HG02852 (cell line): ENCODE measurements around the gene COL6A2.

ENCODE experiments used
- ATAC-seq: cut with Tn5 transposase; IDR thresholded peaks from one replicate; pipeline ENCODE4 v1.9.1; 2021; ENCODE audit warnings: mild to moderate bottlenecking, moderate library complexity; ENCODE audit not compliant: unreplicated experiment

COL6A2 gene

GRCh38 chr21:46111857-46112724 lies 14.2 kb downstream of the COL6A2 start:
- ATAC-seq, result no peak

GRCh38 chr21:46112725-46113215 lies 14.9 kb downstream of the COL6A2 start:
- ATAC-seq, result no peak

DNA sequence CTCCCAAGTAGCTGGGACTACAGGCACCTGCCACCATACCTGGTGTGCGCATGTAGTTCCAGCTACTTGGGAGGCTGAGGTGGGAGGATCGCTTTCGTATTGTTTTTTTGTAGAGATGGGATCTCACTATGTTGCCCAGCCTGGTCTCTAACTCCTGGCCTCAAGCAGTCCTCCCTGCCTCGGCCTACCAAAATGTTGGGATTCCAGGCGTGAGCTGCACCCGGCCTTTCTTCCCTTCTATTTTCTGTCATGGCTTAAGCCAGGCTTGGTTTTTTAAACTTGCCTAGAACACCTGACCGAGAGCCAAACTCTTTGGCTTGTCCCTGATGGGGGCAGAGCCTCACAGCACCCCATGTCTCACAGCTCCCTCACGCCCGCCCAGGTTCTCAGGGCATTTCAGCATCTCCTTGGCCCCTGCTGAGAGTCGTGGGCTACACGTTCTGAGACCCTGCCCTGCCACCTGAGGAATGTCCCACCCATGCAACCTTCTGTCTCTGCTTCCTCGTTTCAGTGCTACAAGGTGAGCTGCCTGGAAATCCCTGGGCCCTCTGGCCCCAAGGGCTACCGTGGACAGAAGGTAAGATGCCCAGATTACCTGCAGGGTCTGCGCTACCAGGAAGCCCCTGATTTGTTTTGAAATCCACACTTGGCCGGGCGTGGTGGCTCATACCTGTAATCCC lies 15.7 kb downstream of the COL6A2 start:
- no peak for ATAC-seq

DNA sequence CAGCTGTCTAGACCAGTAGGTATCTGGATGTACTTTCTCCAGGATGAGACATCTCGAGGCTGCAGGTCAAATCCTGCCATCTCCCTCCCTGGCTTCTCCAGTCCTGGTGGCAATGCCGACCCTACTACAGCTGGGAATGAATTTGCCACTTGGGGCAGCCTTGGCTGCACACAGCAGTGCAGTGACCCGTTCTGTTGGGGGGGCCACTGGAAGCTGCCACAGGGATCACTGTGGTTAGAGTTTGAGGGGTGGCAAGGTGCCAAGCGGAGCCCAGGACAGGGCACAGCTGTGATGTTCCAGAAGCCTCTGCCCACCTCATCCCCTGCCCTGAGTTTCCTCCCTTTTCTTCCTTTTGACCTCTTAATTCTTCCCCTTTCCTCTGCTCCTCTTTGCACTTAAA lies 17.1 kb downstream of the COL6A2 start:
- ATAC-seq, result no peak

DNA sequence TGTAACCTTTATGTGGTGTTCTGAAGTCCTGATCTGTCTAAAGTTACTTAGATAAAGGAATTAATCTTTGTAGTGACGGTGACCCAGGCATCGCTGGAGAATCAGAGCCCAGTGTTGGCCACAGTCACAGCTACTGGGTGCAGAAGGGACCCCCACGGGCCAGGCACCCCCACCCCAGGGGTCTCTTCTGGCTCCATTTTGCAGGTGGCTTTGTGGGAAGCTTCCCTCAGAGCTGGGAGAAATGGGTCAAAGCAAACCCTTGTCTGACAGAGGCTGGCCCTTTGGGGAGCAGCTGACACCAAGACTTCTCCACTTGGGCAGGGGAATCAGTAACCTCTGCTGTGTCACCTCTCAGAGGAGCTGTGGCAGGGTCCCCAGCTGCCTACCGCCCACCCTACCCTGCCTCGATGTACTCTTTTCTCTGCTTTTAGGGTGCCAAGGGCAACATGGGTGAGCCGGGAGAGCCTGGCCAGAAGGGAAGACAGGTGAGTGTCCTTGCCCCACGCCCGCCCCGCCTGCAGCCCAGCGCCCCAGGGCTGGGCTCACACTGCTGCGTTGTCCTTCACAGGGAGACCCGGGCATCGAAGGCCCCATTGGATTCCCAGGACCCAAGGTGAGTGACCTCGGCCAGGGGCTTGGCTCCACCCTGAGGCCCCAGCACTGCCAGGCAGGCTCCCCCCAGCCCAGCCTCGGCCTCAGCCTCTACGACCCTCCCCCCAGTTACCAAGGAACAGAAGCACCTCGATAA lies 17.7 kb downstream of the COL6A2 start:
- no peak for ATAC-seq

DNA sequence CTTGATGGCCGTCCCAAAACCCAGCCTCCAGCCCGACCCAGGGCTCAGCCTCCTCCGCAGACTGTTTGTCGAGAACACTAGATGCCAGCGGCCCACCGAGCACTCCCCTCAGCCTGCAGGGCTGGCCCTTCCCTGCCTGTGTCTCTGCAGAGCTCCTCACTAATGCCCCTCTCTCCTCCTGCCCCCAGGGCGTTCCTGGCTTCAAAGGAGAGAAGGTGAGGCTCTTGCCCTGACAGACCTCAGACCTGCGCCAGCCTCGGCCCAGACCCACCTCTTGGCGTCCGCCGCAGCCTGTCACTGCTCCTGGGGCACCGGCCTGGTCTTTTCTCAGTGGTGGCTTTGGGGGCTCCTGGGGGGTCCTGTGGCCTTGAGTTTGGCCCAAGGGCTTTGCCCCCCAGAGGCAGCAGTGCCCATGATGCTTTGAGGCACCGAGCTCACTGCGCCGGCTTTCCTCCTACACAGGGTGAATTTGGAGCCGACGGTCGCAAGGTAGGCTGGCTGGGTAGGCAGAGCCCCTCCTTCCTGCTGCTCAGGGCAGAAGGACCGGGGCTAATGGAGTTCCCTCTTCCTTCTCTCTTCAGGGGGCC lies 18.4 kb downstream of the COL6A2 start:
- no peak for ATAC-seq

DNA sequence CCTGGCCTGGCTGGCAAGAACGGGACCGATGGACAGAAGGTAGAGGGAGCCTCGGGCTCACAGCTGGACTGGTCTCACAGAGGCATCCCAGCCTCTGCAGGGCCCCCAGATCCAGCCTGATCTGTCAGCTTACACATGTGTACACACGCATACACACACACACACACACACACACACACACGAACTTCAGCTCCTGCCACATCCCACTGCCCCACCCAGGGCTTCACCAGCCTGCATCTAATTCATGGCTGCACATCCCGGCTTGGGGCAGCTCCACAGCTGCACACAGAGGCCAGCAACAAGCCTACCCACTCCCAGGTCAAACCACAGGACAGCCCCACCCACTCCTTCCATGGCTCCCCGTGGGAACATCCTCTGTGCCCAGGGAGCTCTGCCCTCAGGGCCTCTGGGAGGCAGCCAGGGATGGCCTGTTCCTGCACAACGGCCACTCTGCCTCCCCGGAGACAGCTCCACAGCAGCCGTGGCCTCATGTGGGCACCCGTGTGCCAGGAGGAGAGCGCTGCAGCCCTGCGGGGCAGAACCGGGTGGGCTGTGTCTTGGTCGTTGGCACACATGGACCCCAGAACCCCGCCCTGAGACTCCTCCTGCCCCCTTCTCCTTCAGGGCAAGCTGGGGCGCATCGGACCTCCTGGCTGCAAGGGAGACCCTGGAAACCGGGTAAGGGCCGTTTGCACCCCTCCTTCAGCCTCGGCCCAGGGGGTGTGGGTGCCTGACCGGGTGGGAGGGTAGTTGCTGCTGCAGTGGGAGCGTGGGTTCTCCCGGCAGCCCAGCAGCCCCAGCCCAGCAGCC lies 19.1 kb downstream of the COL6A2 start:
- no peak for ATAC-seq

- no peak for ATAC-seq
Measured at GRCh38 chr21:46117586-46118315, 19.8 kb downstream of the COL6A2 start.

DNA sequence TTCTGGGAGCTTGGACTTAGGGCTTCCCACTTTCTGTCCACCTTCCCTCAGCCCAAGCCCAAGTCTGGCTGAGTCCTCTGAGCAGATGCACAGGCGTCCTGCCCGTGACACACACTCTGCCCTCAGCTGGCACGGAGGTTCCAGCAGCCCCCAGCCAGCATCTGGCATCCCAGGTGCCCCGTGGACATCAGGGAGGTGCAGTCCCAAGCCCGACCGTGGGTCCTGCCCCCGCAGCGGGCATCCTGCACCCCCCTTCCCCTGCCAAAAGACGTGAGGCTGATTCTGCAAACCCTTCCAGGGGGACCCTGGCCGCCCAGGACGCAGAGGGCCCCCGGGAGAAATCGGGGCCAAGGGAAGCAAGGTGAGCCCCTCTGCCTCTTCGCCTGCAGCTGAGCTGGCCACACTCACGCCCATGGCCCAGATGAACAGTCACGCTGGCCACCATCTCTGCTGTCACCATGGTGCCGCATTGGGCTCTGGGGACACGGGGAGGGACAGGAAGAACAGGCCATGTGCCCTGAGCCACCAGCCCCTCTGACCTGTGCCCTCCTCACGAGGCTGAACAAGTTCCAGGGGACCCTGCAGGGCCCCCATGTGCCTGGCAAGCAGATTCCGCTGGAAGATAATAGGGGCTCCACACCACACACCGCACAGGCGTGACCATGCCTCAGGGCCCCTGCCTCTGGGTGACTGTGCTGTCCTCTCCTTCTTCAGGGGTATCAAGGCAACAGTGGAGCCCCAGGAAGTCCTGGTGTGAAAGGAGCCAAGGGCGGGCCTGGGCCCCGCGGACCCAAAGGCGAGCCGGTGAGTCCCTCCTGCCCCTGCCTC lies 20.6 kb downstream of the COL6A2 start:
- ATAC-seq, result no peak

GRCh38 chr21:46119144-46119636 lies 21.3 kb downstream of the COL6A2 start:
- no peak for ATAC-seq

GRCh38 chr21:46119637-46120271 lies 21.8 kb downstream of the COL6A2 start:
- ATAC-seq, result no peak

- no peak for ATAC-seq
Measured at GRCh38 chr21:46120301-46121285, 22.7 kb downstream of the COL6A2 start.

DNA sequence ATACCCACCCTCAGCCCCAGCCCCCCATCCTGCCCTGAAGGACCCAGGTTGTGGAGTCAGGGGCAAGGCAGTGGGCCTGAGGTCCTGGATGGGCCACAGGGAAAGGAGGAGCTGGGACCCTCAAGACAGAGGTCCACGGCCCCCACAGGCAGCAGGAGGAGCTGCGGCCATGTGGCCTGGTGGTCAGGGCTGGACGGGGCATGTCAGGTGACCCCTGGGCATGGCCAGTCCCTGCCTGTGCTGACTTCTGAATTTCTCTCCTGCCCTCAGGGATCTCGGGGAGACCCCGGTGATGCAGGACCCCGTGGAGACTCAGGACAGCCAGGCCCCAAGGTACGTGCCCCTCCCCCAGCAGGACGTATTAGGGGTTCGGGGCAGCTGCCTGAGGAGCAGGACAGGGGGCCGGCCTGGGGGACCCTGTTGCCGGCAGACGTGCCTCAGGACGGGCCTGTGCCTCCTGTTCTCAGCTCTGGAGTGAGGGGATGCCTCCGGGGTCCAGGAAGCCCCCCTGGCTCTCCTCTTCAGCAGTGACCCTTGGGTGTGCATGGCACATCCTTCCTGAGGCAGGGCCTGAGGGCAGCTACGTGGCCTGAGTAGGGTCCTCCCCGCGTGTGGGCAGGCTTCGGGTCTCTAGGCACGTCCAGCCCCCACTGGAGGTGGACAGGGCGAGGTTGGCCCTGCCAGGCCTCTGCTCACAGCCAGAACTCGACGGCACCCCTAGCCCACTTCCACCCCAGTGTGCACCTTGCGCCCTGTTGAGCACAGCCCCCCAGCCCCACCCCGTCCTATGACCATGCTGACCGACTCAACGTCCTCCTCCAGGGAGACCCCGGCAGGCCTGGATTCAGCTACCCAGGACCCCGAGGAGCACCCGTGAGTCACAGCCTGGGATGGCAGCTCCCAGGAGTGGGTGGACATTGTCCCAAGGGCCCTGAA lies 23.6 kb downstream of the COL6A2 start:
- ATAC-seq, result no peak

DNA sequence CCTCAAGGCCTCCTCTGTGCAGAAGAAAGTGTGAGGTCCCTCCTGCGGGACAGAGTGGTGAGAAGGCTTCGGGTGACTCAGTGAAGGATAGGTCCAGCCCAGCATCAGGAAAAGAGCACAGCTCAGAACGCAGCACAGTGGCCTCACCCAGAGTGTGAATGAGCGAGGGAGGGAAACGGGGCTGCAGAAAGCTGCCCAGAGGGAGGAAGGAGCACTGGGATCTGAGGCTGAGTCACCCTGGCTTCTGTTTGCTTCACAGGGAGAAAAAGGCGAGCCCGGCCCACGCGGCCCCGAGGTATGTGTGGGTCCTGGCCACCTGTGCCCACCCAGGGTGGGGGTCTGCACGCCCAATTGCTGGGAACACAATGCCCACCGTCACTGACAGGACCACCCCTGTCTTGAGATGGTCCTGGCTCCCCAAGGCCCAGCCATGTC lies 24.3 kb downstream of the COL6A2 start:
- no peak for ATAC-seq

GRCh38 chr21:46122758-46123683 lies 25.1 kb downstream of the COL6A2 start:
- no peak for ATAC-seq
